NCI-H146 treated with DMSO at 0.1 percent for 48 hours (cell line): Measurements from ENCODE around the gene ZIC4.

Experiments used
- DNase-seq: peaks from one replicate; lab custom pipeline; 2025; ENCODE audit not compliant: unreplicated experiment; lab: John Stamatoyannopoulos, UW

Gene ZIC4

GRCh38 chr3:147405231-147406027, 914 bp downstream of the ZIC4 start:
- no peak for DNase-seq

DNA sequence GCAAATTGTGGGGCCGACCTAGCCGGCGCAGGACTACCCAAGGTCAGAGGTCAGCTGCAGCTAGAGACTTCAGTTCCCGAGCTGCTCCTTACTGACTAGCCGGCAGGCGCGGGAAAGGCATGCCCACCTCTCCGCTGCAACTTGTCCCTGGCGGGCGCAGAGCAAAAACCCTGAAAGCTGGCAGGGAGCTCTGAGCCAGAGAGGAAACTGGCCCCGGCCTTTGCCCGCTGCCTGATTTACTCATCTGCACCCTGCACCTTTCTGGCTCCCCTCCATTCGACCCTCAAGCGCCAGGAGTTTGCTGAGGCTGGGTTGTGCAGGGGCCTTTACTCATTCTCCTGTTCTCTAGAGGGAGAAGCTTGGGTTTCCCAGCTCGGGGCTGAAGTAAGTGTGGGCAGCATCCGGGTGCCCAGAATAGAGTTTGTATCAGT, 1.5 kb downstream of the ZIC4 start:
- DNase-seq, result no peak

- DNase-seq, result no peak
Measured at GRCh38 chr3:147404000-147404799, 2.1 kb downstream of the ZIC4 start.

- no peak for DNase-seq
Measured at GRCh38 chr3:147403511-147403910, 2.8 kb downstream of the ZIC4 start.

DNA sequence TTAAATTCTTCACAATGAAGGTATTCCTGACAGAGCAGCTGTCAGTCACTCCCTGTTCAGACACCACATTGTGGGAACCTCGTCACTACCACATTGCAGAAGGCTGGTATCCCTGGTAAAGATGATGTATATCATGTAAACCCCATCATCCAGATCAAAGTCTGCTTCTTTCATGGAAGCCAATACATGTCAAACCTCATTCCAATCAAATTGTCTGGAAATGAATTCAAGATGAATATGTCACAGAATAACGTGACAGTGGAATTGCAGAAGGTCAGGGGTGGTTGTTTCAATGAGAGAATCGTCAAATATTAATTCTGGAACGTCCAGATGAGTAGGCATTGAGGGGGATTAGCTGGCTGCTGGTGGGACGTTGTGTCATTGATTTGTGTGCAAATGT, 4.2 kb downstream of the ZIC4 start:
- no peak for DNase-seq

GRCh38 chr3:147401421-147401820, 4.9 kb downstream of the ZIC4 start:
- no peak for DNase-seq

- DNase-seq, result no peak
Measured at GRCh38 chr3:147400999-147401398, 5.3 kb downstream of the ZIC4 start.

DNA sequence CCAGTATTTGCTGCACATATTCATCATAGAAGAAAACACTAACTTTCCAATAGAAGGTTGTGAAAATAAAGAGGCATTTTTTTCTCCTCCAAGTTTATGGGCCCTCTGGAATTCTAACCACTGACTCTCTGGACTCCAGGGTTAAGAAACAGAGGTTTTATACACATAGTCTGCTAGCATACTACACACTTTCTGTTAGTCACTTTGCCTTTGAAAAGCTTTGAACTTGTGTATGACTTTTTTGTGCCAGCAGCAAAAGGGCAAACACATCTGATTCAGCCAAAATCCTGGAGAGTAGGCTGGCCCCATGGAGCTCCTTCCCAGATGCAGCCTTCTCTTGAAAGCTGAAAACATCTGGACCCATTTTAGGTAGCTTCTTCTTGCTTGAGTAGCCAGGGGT, 6.2 kb downstream of the ZIC4 start:
- DNase-seq, result no peak

DNA sequence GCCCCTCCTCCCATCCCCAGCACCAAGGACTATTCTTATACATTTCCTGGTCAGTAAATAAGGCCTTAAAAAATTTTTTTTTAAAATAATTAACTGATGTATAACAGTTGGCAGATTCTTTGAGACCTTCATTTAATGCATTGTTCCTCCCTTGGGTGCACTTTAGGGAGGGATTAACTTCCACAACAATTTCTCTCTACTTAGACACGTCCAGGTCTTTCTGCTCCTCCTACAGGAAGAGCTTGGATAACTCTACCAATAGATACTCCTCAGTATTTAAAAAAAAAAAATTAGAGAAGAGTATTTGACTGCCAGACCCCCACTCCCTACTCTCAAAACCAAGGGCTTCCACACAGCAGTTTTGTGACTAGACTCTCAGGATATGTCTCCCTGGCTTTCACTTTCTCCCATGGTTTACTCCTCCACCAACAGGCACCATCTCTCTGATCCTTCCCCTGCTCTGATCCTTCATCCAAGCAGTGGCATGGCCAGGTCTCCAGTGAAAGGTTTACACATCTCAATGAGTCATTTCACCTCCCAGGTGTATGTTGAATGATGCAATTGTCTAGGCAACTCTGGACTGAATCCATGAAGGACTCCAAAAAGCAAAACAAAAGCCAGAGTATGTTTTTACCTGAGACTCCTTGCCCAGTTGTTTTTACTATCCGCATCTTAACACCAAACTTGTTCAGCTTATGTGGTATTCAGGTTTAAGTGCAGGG, 7.4 kb downstream of the ZIC4 start:
- DNase-seq, result no peak

DNA sequence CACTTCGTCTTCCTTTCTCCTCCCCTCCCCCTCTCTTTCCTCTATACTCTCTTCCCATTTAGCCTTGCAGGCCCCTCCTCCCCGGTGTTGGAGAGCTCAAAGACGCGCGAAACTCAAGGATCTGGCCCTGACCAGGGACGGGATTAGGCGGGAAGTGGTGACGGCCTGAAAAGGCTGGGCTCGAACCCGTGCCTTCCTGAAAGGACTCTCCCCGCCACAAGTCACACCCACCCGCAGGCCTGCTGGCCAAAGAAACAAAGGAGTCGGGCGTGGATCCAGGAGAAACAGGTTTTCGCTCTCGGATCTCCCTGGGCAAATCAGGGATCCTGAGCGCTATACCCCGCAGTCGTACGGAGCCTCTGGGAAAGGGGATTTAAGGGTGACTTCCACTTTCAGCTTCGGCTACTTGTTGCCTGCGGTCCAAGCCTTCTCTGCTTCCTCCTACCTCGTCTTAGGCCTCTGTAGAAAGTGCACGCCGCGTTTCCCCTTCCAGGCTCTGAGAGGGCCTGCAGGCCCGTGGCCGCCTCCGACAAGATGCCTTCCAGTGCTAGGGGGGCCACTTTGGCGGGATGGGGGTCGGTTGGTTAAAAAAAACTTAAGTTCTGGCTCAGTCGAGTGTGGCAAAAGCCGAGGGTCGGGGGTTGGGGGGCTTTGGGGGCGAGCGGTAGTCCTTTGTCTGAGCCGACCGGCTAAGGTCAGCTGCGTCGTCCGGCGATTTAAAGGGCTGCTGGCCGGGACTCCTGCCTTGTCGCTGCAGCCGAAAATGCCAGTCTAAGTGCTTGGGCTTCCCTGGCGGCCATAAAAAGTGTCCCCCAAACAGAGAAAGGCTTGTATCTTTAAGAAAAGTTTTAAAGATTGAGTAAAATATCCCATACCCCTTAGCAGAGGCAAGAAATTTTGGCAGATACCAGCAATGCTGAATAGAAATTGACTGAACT, 8.2 kb downstream of the ZIC4 start:
- DNase-seq, result no peak

DNA sequence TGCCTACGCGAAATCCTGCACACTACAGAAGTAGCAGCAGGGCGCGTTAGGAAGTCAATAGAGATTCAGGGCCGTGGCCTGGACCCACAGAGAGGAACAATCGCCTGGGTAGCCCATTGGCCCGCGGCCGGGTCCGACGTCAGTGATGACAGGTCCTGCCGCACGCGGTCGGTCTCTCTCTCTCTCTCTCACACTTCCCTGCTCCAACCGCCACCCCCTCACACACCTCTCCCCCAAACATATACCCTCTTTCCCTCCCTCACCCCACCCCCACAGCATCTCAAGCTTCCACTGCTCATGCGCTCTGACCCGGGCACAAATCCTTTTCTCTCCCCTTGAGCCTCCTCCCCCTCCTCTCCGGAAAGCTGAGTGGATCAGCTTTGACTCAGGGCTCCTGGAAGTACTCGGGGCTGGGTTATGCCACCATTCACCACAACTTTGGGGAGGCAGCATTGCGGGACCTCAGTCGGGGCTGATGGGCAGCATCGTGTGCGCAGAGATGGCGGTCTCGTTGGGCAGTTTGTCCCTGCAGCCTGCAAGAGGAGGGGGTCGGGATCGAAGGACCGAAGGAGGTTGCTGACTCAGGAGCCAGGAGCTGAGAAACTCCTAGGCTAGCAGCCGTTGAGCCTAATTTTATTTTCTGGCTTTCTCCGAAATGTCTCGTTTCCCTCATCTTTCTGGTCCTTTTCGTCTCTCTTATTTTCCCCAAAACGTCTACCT, 9.0 kb downstream of the ZIC4 start:
- DNase-seq, result no peak

GRCh38 chr3:147396712-147397046, 9.7 kb downstream of the ZIC4 start:
- no peak for DNase-seq

DNA sequence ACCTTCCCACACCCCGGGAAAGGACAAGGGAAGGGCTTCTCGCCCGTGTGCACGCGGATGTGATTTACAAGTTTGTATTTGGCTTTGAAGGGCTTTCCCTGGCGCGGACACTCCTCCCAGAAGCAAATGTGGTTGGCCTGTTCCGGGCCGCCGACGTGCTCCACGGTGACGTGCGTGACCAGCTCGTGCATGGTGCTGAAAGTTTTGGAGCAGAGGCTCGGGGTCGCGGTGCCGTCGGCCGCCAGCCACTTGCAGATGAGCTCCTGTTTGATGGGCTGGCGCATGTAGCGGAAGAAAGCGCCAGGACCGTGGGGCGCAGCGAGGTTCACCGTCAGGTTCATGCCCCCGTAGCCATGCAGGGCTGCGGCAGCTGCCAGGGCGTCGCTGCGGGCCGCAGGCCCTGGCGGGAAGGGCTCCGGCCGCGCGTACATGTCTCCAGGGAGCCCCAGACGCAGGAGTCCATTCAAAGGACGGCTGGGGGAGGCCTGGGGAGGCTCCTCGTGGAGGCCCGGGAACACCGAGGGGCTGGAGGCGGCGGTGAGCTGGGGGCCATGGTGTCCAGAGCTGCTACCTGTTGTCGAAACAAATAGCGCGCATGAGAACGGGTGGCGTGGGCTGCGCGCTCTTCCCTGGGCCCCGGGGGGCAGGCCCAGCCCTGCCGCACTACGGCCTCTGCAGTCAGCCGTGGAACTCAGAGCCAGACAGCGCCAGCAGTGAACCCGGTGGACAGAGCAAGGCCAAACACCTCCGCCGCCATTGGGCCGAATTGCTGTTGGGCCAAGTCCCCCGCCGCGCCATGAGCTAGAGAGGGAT, 10.2 kb downstream of the ZIC4 start:
- DNase-seq, result no peak

GRCh38 chr3:147394884-147395225, 11.5 kb downstream of the ZIC4 start:
- no peak for DNase-seq

DNA sequence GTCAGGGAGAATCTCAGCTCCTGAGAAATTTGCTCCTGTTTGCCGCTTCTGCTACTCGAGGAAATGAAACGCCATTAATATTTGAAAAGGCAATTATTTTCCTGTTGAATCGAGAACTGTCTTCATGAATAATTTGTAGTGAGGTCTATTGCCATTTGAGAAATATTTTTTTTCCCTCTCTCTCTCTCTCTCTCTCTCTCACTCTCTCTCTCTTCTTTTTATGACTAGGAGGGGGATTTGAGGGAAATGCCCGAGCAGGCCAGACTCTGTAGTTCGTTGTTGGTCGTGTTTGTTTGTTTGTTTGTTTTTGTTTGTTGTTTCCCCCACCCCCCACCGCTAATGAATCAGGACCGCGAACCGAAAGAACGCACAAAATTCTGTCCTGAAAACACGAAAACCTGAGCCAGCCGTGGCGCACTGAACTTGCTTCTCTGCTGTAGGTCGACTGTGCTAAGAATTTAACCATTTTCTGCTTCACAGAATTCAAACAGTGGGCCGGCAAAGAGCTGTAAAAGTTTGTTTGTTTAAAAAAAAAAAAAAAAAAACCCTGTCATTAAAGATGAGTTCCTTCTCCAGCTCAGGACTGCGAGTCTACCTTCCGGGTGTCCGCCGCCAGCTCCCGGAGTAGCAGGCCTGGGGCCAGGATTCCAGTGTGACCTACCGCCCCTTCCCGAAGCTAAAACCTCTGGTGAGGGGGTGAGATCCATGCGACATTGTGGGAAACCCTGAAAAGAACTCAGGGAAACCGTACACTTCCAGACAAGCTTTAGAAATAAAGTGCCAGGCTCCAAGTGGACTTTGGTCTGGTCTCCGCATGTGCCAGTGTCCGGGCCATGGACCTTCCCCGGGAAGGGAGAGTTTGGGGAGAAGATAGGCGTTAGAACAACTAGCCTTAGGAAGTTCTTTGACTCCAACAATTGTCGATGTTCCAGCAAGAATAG, 12.1 kb downstream of the ZIC4 start:
- no peak for DNase-seq

GRCh38 chr3:147393261-147393942, 12.9 kb downstream of the ZIC4 start:
- no peak for DNase-seq

DNA sequence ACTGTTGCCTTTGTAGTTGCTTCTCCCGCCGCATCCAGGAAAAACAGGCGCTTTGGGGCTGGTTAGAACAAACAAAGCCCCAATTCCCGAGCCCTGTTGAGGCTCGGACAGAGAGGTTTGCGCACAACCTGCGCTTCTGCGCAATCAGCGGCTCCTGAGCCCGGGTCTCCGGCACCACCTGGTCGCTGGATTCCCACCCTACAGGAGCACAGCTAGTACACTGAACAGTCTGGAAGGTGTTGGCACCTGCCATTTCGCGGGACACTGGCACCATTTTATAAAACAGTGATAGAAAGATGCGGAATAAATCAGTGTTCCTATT, 13.8 kb downstream of the ZIC4 start:
- DNase-seq, result no peak
